Cerebellar nuclear complex (tissue), 1 donor: ENCODE data around the gene GPR78.
"Not testable (repeated sequence)": the region's sequence is repeated elsewhere in the genome, so short reads cannot be mapped to it uniquely, and the experiment has no call there.

ENCODE experiments used
- DNase-seq, 2 experiments: peaks; one replicate each; lab custom pipeline; 2025; lab: John Stamatoyannopoulos, UW

GPR78 gene

GRCh38 chr4:8616831-8617230 is 36.6 kb downstream of the GPR78 start:
- no peak for DNase-seq

DNA sequence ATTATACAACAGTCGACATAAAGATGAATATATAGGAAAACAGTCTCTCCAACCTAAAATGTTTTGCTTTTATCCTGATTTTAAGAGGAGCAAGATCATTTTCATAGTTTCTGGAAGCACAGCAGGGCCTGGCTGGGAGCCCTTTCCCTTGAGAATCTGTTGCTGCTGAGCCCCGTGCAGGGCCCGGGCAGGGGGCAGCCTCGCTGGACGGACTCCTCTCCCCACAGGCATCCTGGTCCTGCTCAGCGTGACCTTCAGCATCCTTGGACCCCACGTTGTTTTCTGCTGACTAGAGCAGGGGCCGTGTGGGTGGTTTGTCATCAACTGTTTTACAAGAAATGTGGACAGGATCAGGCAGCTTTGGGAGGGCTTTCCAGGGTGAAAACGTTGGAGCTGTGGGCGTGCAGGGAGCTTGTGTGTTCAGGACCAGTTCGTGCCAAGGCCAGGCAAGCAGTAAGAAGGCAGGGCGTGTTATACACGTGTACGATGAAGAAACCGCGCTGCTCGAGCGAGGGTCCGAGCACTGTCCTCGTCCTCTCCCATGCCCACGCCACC is 37.4 kb downstream of the GPR78 start:
- no peak for DNase-seq

GRCh38 chr4:8618421-8618820 is 38.2 kb downstream of the GPR78 start:
- DNase-seq = no peak

DNA sequence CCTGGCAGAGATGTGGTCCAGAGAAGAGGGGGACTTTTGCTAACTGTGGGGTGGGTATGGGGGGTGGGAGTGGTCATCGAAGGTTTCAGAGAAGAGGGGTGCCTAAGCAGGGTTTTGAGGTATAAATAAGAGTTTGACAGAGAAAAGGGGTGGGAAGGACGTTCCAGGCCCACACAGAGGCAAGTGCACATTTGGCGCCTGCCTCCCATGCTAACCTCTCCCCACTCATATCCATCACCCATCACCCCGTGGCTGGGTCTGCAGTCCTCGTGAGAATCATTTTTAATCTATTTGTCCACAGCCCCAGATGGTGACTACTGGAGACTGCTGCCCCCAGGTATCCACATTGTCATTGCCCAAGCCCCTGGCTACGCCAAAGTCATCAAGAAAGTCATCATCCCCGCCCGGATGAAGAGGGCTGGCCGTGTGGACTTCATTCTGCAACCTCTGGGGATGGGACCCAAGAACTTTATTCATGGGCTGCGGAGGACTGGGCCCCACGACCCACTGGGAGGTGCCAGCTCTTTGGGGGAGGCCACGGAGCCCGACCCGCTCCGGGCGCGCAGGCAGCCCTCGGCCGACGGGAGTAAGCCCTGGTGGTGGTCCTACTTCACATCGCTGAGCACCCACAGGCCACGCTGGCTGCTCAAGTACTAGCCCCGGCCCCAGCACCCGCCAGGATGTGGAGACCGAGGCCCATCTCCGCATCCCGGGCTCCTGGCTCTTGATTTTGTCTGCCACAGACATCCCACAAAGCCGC is 38.9 kb downstream of the GPR78 start:
- no peak for DNase-seq

DNA sequence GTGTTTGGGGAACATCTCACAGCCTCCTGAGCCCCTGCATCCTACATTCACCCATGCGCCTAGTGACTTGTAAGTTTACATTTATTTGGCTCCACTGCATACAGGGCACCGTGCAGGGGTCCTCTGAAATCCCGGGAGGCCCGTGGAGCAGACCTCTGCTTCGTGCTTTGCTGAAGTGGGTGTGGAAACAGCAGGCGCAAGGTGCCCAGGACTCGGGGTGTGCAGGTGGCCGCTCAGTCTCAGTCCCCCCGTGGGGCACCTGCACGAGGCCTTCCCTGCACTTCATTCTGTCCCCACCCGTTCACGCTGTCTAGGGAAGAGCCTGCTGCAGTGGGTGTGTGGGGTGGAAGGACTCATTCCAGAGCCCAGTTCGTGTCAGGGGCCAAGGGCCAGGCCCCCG is 40.9 kb downstream of the GPR78 start:
- DNase-seq = not testable (repeated sequence)

DNA sequence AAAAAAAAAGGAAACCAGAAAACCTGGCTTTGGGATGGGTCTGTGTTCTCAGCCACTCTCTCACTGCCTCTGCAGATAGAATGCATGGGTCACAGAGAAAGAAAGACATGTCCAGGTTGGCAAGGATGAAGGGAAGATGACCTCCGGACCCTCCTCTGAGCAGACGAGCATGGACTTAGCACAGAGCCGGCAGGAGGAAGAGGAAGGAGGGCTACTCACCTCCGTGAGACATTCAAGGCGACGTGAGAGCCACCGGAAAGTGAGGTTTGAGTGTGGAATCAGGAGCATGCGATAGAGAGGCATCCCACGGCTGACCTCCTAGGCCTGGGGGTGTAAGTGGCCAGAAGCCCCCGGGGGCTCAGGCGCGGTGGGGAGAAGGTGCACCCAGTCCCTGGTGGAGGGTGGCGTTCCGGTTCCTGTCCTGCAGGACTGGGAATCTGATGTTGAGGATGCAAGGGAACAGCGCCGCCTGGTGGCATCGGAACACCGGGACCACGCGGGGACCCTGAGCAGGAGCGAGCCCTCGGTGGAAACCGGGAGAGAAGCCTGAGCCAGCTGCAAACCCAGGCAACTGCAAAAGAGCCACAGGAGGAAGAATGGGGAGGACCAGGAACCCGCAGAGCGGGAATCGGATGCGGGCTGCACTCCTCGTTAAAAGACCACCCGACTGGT is 44.5 kb downstream of the GPR78 start:
- not testable (repeated sequence) for DNase-seq

DNA sequence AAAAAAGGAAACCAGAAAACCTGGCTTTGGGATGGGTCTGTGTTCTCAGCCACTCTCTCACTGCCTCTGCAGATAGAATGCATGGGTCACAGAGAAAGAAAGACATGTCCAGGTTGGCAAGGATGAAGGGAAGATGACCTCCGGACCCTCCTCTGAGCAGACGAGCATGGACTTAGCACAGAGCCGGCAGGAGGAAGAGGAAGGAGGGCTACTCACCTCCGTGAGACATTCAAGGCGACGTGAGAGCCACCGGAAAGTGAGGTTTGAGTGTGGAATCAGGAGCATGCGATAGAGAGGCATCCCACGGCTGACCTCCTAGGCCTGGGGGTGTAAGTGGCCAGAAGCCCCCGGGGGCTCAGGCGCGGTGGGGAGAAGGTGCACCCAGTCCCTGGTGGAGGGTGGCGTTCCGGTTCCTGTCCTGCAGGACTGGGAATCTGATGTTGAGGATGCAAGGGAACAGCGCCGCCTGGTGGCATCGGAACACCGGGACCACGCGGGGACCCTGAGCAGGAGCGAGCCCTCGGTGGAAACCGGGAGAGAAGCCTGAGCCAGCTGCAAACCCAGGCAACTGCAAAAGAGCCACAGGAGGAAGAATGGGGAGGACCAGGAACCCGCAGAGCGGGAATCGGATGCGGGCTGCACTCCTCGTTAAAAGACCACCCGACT is 50.2 kb downstream of the GPR78 start:
- not testable (repeated sequence) for DNase-seq

DNA sequence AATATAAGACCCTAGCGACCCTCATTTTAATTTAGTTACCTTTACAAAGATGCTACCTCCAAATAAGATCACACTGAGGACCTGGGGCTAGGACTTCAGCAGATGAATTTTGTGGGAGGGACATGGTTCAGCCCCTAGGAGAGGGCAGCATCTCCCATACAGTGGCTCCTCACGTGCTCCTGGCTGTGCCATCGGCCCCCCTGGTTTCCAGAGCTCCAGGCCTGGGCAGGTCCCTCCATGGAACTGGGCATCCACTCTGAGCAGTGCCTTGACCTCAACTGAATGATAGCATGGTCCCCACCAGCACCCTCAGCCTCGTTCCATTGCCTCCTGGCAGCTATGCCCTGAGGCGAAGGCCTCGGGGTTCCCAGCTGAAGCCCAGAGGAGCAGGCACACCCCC is 51.7 kb downstream of the GPR78 start:
- DNase-seq = not testable (repeated sequence)

DNA sequence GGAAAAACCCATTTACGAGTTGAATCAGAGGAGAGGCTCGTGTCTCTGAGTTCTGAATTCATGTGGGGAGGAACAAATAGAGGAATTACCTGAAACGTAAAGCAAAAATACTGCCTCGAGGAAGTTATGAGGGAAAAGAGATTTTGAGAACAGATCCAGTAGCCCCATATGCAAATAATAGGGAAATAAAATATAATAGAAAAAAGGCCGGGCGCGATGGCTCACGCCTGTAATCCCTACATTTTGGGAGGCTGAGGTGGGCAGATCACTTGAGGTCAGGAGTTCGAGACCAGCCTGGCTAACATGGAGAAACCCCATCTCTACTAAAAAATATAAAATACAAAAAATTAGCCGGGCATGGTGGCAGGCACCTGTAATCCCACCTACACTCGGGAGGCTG is 54.6 kb downstream of the GPR78 start:
- DNase-seq = not testable (repeated sequence)

DNA sequence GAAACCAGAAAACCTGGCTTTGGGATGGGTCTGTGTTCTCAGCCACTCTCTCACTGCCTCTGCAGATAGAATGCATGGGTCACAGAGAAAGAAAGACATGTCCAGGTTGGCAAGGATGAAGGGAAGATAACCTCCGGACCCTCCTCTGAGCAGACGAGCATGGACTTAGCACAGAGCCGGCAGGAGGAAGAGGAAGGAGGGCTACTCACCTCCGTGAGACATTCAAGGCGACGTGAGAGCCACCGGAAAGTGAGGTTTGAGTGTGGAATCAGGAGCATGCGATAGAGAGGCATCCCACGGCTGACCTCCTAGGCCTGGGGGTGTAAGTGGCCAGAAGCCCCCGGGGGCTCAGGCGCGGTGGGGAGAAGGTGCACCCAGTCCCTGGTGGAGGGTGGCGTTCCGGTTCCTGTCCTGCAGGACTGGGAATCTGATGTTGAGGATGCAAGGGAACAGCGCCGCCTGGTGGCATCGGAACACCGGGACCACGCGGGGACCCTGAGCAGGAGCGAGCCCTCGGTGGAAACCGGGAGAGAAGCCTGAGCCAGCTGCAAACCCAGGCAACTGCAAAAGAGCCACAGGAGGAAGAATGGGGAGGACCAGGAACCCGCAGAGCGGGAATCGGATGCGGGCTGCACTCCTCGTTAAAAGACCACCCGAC is 55.8 kb downstream of the GPR78 start:
- DNase-seq = not testable (repeated sequence)
